ENCODE results near the gene FRMD3.

GRCh38 chr9:83267741-83268140, 270.5 kb downstream of the FRMD3 start:
- no peak for TF ChIP-seq CTCF (IDR thresholded peaks at IDR 0.05)
- no peak for TF ChIP-seq POLR2A (IDR thresholded peaks at IDR 0.05)
